A549 (cell line): ENCODE data around the gene DYNC1H1. TPM values are rescaled to one million over a fixed set of nuclear protein-coding genes. Genes with fewer than 3 reads are reported as not detected.

Experiments
- ATAC-seq, 2 experiments: fragments of 200-7000 bp in 1 of 2; fragments of >200 bp in 1 of 2; cut with Nextera tagmentation in 1 of 2; cut with Tn5 transposase in 1 of 2; 3 replicates each; pipeline versions ENCODE4 v1.8.0 to v1.9.1; 2018 to 2020; ENCODE audit warnings: mild to moderate bottlenecking in 1 of 2, moderate library complexity in 1 of 2
- CTCF ChIA-PET: fragments of 300-600 bp; sonication (Branson Sonifier 250); formaldehyde crosslinking; extraction: SDS; loops from one replicate; lab custom pipeline; 2021; ENCODE audit warnings: antibody characterized with exemption, inconsistent platforms; lab: Yijun Ruan, JAX
- POLR2A ChIA-PET: fragments of 350-600 bp; formaldehyde crosslinking; extraction: SDS; loops from one replicate; lab custom pipeline; 2021; ENCODE audit warnings: antibody characterized with exemption, inconsistent platforms; lab: Yijun Ruan, JAX
- DNase-seq, 2 experiments: peaks; one replicate each; pipeline versions ENCODE4 v3.0.0 to v3.0.0-alpha.2; 2011 to 2016; ENCODE audit warnings: low read depth in 1 of 2, low spot score in 1 of 2
- FAIRE-seq: peaks from 2 replicates; lab custom pipeline; 2011; peaks lifted over from hg19 to GRCh38; lab: Jason Lieb, UNC
- H3K27ac ChIP-seq, 2 experiments: fragments of >200 bp; sonication (Bioruptor Twin); formaldehyde crosslinking; 3 replicates each; pipeline ENCODE4 v1.5.1; 2016 to 2017
- H3K4me1 ChIP-seq: fragments of >200 bp; sonication (Bioruptor Twin); formaldehyde crosslinking; 3 replicates; pipeline ENCODE4 v1.6.1; 2016
- H3K4me2 ChIP-seq: fragments of >200 bp; sonication (Bioruptor Twin); formaldehyde crosslinking; 3 replicates; pipeline ENCODE4 v1.6.1; 2016
- H3K4me3 ChIP-seq: fragments of >200 bp; sonication (Bioruptor Twin); formaldehyde crosslinking; 3 replicates; pipeline ENCODE4 v1.5.1; 2016
- H3K9me3 ChIP-seq: fragments of >200 bp; sonication (Bioruptor Twin); formaldehyde crosslinking; 3 replicates; pipeline ENCODE4 v1.6.1; 2016
- CEBPB ChIP-seq, 2 experiments: fragments of >200 bp in 1 of 2; sonication (Bioruptor Twin) in 1 of 2; formaldehyde crosslinking in 1 of 2; IDR thresholded peaks; 2 replicates each; pipeline ENCODE4 v1.6.1; 2012 to 2016
- CHD2 ChIP-seq: fragments of 150-350 bp; IDR thresholded peaks from 2 replicates; pipeline ENCODE4 v1.6.1; 2014; ENCODE audit warnings: low read length; ENCODE audit not compliant: partially characterized antibody
- EHF ChIP-seq: fragments of 250-450 bp; sonication (Bioruptor Pico); IDR thresholded peaks from 2 replicates; pipeline ENCODE4 v1.5.0; 2020; ENCODE audit warnings: mild to moderate bottlenecking
- FOXS1 ChIP-seq: fragments of 250-450 bp; sonication (Bioruptor Pico); IDR thresholded peaks from 2 replicates; pipeline ENCODE4 v1.5.0; 2020; ENCODE audit warnings: mild to moderate bottlenecking, moderate library complexity
- HEYL ChIP-seq: fragments of 250-450 bp; sonication (Bioruptor Pico); IDR thresholded peaks from 2 replicates; pipeline ENCODE4 v1.8.0; 2021; ENCODE audit warnings: mild to moderate bottlenecking, moderate library complexity
- HMGXB4 ChIP-seq: fragments of 250-450 bp; sonication (Bioruptor Pico); IDR thresholded peaks from 2 replicates; pipeline ENCODE4 v1.5.0; 2021; ENCODE audit warnings: mild to moderate bottlenecking, moderate library complexity, borderline replicate concordance
- HOXA7 ChIP-seq: fragments of 250-450 bp; sonication (Bioruptor Pico); IDR thresholded peaks from 2 replicates; pipeline ENCODE4 v1.5.0; 2020; ENCODE audit warnings: mild to moderate bottlenecking, moderate library complexity
- JUN ChIP-seq, 2 experiments: fragments of >200 bp; sonication (Bioruptor Twin); formaldehyde crosslinking; IDR thresholded peaks; 2 replicates in 1 of 2; 3 replicates in 1 of 2; pipeline ENCODE4 v1.6.1; 2016 to 2017
- JUNB ChIP-seq: fragments of >200 bp; sonication (Bioruptor Twin); formaldehyde crosslinking; IDR thresholded peaks from 2 replicates; pipeline ENCODE4 v1.6.1; 2016
- MAZ ChIP-seq: fragments of 150-350 bp; IDR thresholded peaks from 2 replicates; pipeline ENCODE4 v1.6.1; 2014; ENCODE audit warnings: antibody characterized with exemption, low read depth, low read length, borderline replicate concordance
- NPAS2 ChIP-seq: fragments of 250-450 bp; sonication (Bioruptor Pico); IDR thresholded peaks from 2 replicates; pipeline ENCODE4 v1.8.0; 2022; ENCODE audit warnings: mild to moderate bottlenecking, moderate library complexity, borderline replicate concordance
- NR3C1 ChIP-seq: fragments of >200 bp; sonication (Bioruptor Twin); formaldehyde crosslinking; IDR thresholded peaks from 3 replicates; pipeline ENCODE4 v1.6.1; 2017
- PHF8 ChIP-seq: fragments of 200-600 bp; sonication (generic); IDR thresholded peaks from 2 replicates; pipeline ENCODE4 v1.6.1; 2016; ENCODE audit warnings: low read depth, mild to moderate bottlenecking, antibody characterized with exemption, moderate library complexity, borderline replicate concordance
- RAD21 ChIP-seq, 2 experiments: fragments of >200 bp in 1 of 2; sonication (Bioruptor Twin) in 1 of 2; formaldehyde crosslinking in 1 of 2; IDR thresholded peaks in 1 of 2; conservative IDR thresholded peaks in 1 of 2; 2 replicates in 1 of 2; 3 replicates in 1 of 2; pipeline ENCODE4 v1.6.1; 2012 to 2018; ENCODE audit warnings: inconsistent platforms in 1 of 2
- RARB ChIP-seq: fragments of 250-450 bp; sonication (Bioruptor Pico); IDR thresholded peaks from 2 replicates; pipeline ENCODE4 v1.8.0; 2021; ENCODE audit warnings: mild to moderate bottlenecking, moderate library complexity
- RCOR1 ChIP-seq: fragments of 150-350 bp; IDR thresholded peaks from 2 replicates; pipeline ENCODE4 v1.6.1; 2014; ENCODE audit warnings: antibody characterized with exemption, low read length, low read depth
- RFX5 ChIP-seq: fragments of 450-650 bp; IDR thresholded peaks from 2 replicates; pipeline ENCODE4 v1.7.1; 2014; ENCODE audit warnings: antibody characterized with exemption, mild to moderate bottlenecking, moderate library complexity
- ZFP36 ChIP-seq: fragments of 450-650 bp; IDR thresholded peaks from 2 replicates; pipeline ENCODE4 v1.6.1; 2014; ENCODE audit warnings: borderline replicate concordance; ENCODE audit not compliant: partially characterized antibody
- WGBS: methylation state at CpG from one replicate; pipeline ENCODE4 v1.1.6; 2017; ENCODE audit errors: missing lambda C conversion rate; 5-methylcytosine and 5-hydroxymethylcytosine counted together
- polyA plus RNA-seq, 4 experiments: library from polyadenylated mRNA; depleted of rRNA in 3 of 4; stranded (reverse); fragments of >200 nt; fragmentation: RNase III in 1 of 4; extraction: RNeasy Plus Mini Kit Qiagen cat#74134 plus additional on column Dnase treatment in 1 of 4; gene quantifications; 2 replicates in 3 of 4; 3 replicates in 1 of 4; pipeline ENCODE4 v1.2.3, GENCODE V29; 2011 to 2017
- TF ChIP-seq, protein P1 (sequence below): IDR thresholded peaks from 2 replicates; pipeline ENCODE4 v1.6.1; 2012; ENCODE audit warnings: low read depth, borderline replicate concordance
- TF ChIP-seq, protein P2 (sequence below): IDR thresholded peaks from 2 replicates; pipeline ENCODE4 v1.6.1; 2012
- TF ChIP-seq, protein P3 (sequence below): fragments of >200 bp; sonication (Bioruptor Twin); formaldehyde crosslinking; IDR thresholded peaks from 2 replicates; pipeline ENCODE4 v1.6.1; 2016
- TF ChIP-seq, protein P4 (sequence below): fragments of 250-450 bp; sonication (Bioruptor Pico); IDR thresholded peaks from 2 replicates; pipeline ENCODE4 v1.5.0; 2020; ENCODE audit warnings: low read depth, mild to moderate bottlenecking, moderate library complexity
- TF ChIP-seq, protein P5 (sequence below): fragments of 150-350 bp; IDR thresholded peaks from 2 replicates; pipeline ENCODE4 v1.6.1; 2014; ENCODE audit warnings: low read depth, mild to moderate bottlenecking, low read length
- TF ChIP-seq, protein P6 (sequence below): fragments of 200-600 bp; sonication (generic); IDR thresholded peaks from 2 replicates; pipeline ENCODE4 v1.6.1; 2016; ENCODE audit warnings: antibody characterized with exemption, mild to moderate bottlenecking, moderate library complexity
- TF ChIP-seq, protein P7 (sequence below): fragments of >200 bp; sonication (Bioruptor Twin); formaldehyde crosslinking; IDR thresholded peaks from 3 replicates; pipeline ENCODE4 v1.6.1; 2016
- TF ChIP-seq, protein P8 (sequence below): IDR thresholded peaks from 2 replicates; pipeline ENCODE4 v1.6.1; 2012

DYNC1H1 gene
- polyA plus RNA-seq, 2 of the 4 experiments (the other 2 are of a cell fraction): 177 to 187 TPM

GRCh38 chr14:101920271-101920670 is 44.1 kb upstream of the DYNC1H1 start:
- POLR2A ChIA-PET: no interaction called here
- ATAC-seq (no peak), DNase-seq (no peak), FAIRE-seq (no peak)
- H3K4me1 ChIP-seq: no peaks in the 10 kb centered on the region
- H3K4me2 ChIP-seq: no peak overlapping the region
- CTCF ChIA-PET: interaction anchor here (0.6 kb wide), 2 partner anchors 173 to 774 kb away, joined by 3 to 4 read pairs; no protein-coding TSS in a partner anchor
- no peaks in the 10 kb centered on the region for H3K9me3 ChIP-seq
- 89% methylated on average over 4 of the region's 4 CpGs for WGBS
- H3K27ac ChIP-seq: no peak overlapping the region
- TF ChIP-seq EHF (CRISPR knock-in tag) (no peak), CHD2 (no peak), PHF8 (no peak), FOXS1 (CRISPR knock-in tag) (no peak), ZFP36 (no peak), RFX5 (no peak), RAD21 (conservative IDR thresholded peaks at IDR 0.05 in 1 of 2, IDR thresholded peaks at IDR 0.05 in 1 of 2) (no peak), HMGXB4 (CRISPR knock-in tag) (no peak)
- TF ChIP-seq, protein P1, sequence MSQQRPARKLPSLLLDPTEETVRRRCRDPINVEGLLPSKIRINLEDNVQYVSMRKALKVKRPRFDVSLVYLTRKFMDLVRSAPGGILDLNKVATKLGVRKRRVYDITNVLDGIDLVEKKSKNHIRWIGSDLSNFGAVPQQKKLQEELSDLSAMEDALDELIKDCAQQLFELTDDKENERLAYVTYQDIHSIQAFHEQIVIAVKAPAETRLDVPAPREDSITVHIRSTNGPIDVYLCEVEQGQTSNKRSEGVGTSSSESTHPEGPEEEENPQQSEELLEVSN: no peak
- TF ChIP-seq, protein P2, sequence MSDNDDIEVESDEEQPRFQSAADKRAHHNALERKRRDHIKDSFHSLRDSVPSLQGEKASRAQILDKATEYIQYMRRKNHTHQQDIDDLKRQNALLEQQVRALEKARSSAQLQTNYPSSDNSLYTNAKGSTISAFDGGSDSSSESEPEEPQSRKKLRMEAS: no peak
- TF ChIP-seq, protein P3, sequence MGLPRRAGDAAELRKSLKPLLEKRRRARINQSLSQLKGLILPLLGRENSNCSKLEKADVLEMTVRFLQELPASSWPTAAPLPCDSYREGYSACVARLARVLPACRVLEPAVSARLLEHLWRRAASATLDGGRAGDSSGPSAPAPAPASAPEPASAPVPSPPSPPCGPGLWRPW: no peak
- TF ChIP-seq, protein P4, sequence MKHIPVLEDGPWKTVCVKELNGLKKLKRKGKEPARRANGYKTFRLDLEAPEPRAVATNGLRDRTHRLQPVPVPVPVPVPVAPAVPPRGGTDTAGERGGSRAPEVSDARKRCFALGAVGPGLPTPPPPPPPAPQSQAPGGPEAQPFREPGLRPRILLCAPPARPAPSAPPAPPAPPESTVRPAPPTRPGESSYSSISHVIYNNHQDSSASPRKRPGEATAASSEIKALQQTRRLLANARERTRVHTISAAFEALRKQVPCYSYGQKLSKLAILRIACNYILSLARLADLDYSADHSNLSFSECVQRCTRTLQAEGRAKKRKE (CRISPR knock-in tag): no peak
- no peak overlapping the region for H3K4me3 ChIP-seq

- no peaks in the 10 kb centered on the region for H3K9me3 ChIP-seq
- no peak overlapping the region for H3K4me2 ChIP-seq
- H3K27ac ChIP-seq: no peak overlapping the region
- DNase-seq: no peak
- no peak overlapping the region for H3K4me3 ChIP-seq
- FAIRE-seq: no peak
- 91% methylated on average over 7 of the region's 7 CpGs for WGBS
- H3K4me1 ChIP-seq: no peaks in the 10 kb centered on the region
- ATAC-seq: no peak
- ChIA-PET POLR2A (no interaction called here), CTCF (interaction anchor here (0.6 kb wide), 1 partner anchor 31 kb away, joined by 3 read pairs; no protein-coding TSS in a partner anchor)
- no peak for TF ChIP-seq FOXS1 (CRISPR knock-in tag)
- TF ChIP-seq RCOR1: no peak
- no peak for TF ChIP-seq ZFP36
- TF ChIP-seq NPAS2 (CRISPR knock-in tag): no peak
- TF ChIP-seq, protein P5, sequence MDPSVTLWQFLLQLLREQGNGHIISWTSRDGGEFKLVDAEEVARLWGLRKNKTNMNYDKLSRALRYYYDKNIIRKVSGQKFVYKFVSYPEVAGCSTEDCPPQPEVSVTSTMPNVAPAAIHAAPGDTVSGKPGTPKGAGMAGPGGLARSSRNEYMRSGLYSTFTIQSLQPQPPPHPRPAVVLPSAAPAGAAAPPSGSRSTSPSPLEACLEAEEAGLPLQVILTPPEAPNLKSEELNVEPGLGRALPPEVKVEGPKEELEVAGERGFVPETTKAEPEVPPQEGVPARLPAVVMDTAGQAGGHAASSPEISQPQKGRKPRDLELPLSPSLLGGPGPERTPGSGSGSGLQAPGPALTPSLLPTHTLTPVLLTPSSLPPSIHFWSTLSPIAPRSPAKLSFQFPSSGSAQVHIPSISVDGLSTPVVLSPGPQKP: no peak
- TF ChIP-seq, protein P6, sequence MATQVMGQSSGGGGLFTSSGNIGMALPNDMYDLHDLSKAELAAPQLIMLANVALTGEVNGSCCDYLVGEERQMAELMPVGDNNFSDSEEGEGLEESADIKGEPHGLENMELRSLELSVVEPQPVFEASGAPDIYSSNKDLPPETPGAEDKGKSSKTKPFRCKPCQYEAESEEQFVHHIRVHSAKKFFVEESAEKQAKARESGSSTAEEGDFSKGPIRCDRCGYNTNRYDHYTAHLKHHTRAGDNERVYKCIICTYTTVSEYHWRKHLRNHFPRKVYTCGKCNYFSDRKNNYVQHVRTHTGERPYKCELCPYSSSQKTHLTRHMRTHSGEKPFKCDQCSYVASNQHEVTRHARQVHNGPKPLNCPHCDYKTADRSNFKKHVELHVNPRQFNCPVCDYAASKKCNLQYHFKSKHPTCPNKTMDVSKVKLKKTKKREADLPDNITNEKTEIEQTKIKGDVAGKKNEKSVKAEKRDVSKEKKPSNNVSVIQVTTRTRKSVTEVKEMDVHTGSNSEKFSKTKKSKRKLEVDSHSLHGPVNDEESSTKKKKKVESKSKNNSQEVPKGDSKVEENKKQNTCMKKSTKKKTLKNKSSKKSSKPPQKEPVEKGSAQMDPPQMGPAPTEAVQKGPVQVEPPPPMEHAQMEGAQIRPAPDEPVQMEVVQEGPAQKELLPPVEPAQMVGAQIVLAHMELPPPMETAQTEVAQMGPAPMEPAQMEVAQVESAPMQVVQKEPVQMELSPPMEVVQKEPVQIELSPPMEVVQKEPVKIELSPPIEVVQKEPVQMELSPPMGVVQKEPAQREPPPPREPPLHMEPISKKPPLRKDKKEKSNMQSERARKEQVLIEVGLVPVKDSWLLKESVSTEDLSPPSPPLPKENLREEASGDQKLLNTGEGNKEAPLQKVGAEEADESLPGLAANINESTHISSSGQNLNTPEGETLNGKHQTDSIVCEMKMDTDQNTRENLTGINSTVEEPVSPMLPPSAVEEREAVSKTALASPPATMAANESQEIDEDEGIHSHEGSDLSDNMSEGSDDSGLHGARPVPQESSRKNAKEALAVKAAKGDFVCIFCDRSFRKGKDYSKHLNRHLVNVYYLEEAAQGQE: no peak
- TF ChIP-seq MAZ: no peak
- TF ChIP-seq HEYL (CRISPR knock-in tag): no peak
- no peak for TF ChIP-seq JUNB
- no peak for TF ChIP-seq HOXA7
- TF ChIP-seq, protein P7, sequence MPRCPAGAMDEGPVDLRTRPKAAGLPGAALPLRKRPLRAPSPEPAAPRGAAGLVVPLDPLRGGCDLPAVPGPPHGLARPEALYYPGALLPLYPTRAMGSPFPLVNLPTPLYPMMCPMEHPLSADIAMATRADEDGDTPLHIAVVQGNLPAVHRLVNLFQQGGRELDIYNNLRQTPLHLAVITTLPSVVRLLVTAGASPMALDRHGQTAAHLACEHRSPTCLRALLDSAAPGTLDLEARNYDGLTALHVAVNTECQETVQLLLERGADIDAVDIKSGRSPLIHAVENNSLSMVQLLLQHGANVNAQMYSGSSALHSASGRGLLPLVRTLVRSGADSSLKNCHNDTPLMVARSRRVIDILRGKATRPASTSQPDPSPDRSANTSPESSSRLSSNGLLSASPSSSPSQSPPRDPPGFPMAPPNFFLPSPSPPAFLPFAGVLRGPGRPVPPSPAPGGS: no peak
- no peak for TF ChIP-seq JUN (IDR thresholded peaks at IDR 0.05)
- TF ChIP-seq, protein P8, sequence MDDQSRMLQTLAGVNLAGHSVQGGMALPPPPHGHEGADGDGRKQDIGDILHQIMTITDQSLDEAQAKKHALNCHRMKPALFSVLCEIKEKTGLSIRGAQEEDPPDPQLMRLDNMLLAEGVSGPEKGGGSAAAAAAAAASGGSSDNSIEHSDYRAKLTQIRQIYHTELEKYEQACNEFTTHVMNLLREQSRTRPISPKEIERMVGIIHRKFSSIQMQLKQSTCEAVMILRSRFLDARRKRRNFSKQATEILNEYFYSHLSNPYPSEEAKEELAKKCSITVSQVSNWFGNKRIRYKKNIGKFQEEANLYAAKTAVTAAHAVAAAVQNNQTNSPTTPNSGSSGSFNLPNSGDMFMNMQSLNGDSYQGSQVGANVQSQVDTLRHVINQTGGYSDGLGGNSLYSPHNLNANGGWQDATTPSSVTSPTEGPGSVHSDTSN: no peak
- TF ChIP-seq NR3C1: no peak
- no peak for TF ChIP-seq RARB (CRISPR knock-in tag)
- TF ChIP-seq CEBPB (IDR thresholded peaks at IDR 0.05): no peak
Observed at GRCh38 chr14:101922866-101923265, 41.5 kb upstream of the DYNC1H1 start.
